Measurements from ENCODE around the gene RAD51. TPM values are rescaled to one million over a fixed set of nuclear protein-coding genes. Genes with fewer than 3 reads are reported as not detected.

Gene RAD51
- total and polyA plus RNA-seq, 2 donors (not counting 3 experiments of a cell fraction or from before 2014, with no cell fraction given), result 11.1 to 30.9 TPM

- no peak overlapping the region for H2AFZ ChIP-seq (ENCODE audit: low read depth, low read length)
- no peaks in the 10 kb centered on the region for H3K9me1 ChIP-seq (replicated peaks; ENCODE audit: control insufficient read depth, extremely low read depth, insufficient read depth, low read length)
- peaks cover 0 to 10% of the 10 kb centered on the region in 2 experiments for H3K36me3 ChIP-seq (ENCODE audit: control insufficient read depth in 2 of 2, extremely low read depth in 1 of 2, insufficient read depth in 2 of 2, low read length in 2 of 2)
- H3K9me3 ChIP-seq (replicated peaks; ENCODE audit: control insufficient read depth, insufficient read depth, low read length), result no peaks in the 10 kb centered on the region
- H3K9ac ChIP-seq (replicated peaks; ENCODE audit: extremely low read depth, insufficient read depth, low read length), result no peak overlapping the region
- H3K27ac ChIP-seq (ENCODE audit: insufficient read depth, low read depth, low read length), result no peak overlapping the region
- H3K79me2 ChIP-seq (ENCODE audit: control insufficient read depth, insufficient read depth, low read length), result no peaks in the 10 kb centered on the region
- POLR2A ChIA-PET, result no interaction called here
- DNase-seq (ENCODE audit: low read depth, low spot score) (no peak), FAIRE-seq (no peak)
- no peaks in the 10 kb centered on the region for H3K27me3 ChIP-seq (ENCODE audit: control insufficient read depth in 2 of 2, insufficient read depth in 2 of 2, low read length in 2 of 2)
- H4K20me1 ChIP-seq (replicated peaks; ENCODE audit: control insufficient read depth, extremely low read depth, insufficient read depth, low read length), result no peaks in the 10 kb centered on the region
- CTCF ChIA-PET, result interaction anchor here (1.8 kb wide), 1 partner anchor 152 kb away, joined by 5 read pairs; no protein-coding TSS in a partner anchor
- no peak overlapping the region for H3K4me2 ChIP-seq (ENCODE audit: insufficient read depth, low read length)
- no peak overlapping the region for H3K4me3 ChIP-seq (replicated peaks in 1 of 3; ENCODE audit: insufficient read depth in 1 of 3, low read depth in 1 of 3, low read length in 3 of 3)
- dilution Hi-C loops (cut with MboI; ENCODE audit: extremely low pct_ligation_motif_present, low sequenced_read_pairs), result no loop called here
- BruUV-seq (replicated peaks), result no TSS peak
- H3K4me1 ChIP-seq (ENCODE audit: control insufficient read depth, extremely low read depth, insufficient read depth, low read length), result no peaks in the 10 kb centered on the region
- intact Hi-C loops (cut with micrococcal nuclease), result no loop called here
- TF ChIP-seq POLR2AphosphoS5 (IDR thresholded peaks at IDR 0.05; ENCODE audit: insufficient read depth, low read depth, low read length), result no peak
- TF ChIP-seq EZH2 (IDR thresholded peaks at IDR 0.05; ENCODE audit: borderline replicate concordance, low read depth, low read length, severe bottlenecking), result no peak
- TF ChIP-seq POLR2A (IDR thresholded peaks at IDR 0.05; ENCODE audit: low read depth, low read length), result no peak
- TF ChIP-seq, protein P1, sequence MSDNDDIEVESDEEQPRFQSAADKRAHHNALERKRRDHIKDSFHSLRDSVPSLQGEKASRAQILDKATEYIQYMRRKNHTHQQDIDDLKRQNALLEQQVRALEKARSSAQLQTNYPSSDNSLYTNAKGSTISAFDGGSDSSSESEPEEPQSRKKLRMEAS (IDR thresholded peaks at IDR 0.05; ENCODE audit: insufficient read depth, insufficient read length), result no peak
- TF ChIP-seq JUN (IDR thresholded peaks at IDR 0.05; ENCODE audit: borderline replicate concordance, insufficient read depth, insufficient read length, low read depth), result no peak
- no peak for TF ChIP-seq FOS (IDR thresholded peaks at IDR 0.05; ENCODE audit: borderline replicate concordance, insufficient read depth, low read length)
- TF ChIP-seq MYC (IDR thresholded peaks at IDR 0.05; ENCODE audit: low read depth, low read length), result no peak
- TF ChIP-seq, protein P2, sequence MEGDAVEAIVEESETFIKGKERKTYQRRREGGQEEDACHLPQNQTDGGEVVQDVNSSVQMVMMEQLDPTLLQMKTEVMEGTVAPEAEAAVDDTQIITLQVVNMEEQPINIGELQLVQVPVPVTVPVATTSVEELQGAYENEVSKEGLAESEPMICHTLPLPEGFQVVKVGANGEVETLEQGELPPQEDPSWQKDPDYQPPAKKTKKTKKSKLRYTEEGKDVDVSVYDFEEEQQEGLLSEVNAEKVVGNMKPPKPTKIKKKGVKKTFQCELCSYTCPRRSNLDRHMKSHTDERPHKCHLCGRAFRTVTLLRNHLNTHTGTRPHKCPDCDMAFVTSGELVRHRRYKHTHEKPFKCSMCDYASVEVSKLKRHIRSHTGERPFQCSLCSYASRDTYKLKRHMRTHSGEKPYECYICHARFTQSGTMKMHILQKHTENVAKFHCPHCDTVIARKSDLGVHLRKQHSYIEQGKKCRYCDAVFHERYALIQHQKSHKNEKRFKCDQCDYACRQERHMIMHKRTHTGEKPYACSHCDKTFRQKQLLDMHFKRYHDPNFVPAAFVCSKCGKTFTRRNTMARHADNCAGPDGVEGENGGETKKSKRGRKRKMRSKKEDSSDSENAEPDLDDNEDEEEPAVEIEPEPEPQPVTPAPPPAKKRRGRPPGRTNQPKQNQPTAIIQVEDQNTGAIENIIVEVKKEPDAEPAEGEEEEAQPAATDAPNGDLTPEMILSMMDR (IDR thresholded peaks at IDR 0.05; ENCODE audit: extremely low read depth in 1 of 2, insufficient read depth in 1 of 2, low read depth in 1 of 2, low read length in 2 of 2), result no peak
- no peak for TF ChIP-seq GATA2 (IDR thresholded peaks at IDR 0.05; ENCODE audit: insufficient read depth, insufficient read length, low read depth, low read length)
These were observed 11.1 kb downstream of the RAD51 start for GRCh38 chr15:40706121-40706520.
